ENCODE data around the gene TMEM35B. TPM values are rescaled to one million over a fixed set of nuclear protein-coding genes. Genes with fewer than 3 reads are reported as not detected.

The TMEM35B gene
- total and polyA plus RNA-seq, 7 donors, result 3.0 to 13.2 (median 5.7) TPM

- 75 to 80% (median 77%) methylated on average over 5 of the region's 5 CpGs for WGBS, 3 donors
- ATAC-seq (no peak), DNase-seq (no peak)
- peaks cover 8% of the 10 kb centered on the region for H3K4me1 ChIP-seq
- H3K27ac ChIP-seq, result peak overlapping the region; percentile 89
- peak overlapping the region; percentile 91 for H3K4me3 ChIP-seq
- peaks cover 7% of the 10 kb centered on the region for H3K9me3 ChIP-seq
- intact Hi-C loops (cut with DNase I), result loop anchor here in 1 of 2 donors (5.0 kb wide), 1 partner anchor 237 kb away; the partner anchor contains the start of gene ZMYM4
- no peaks in the 10 kb centered on the region for H3K27me3 ChIP-seq (ENCODE audit: insufficient read depth in 3 of 3, low read length in 2 of 3)
- TF ChIP-seq, protein P1, sequence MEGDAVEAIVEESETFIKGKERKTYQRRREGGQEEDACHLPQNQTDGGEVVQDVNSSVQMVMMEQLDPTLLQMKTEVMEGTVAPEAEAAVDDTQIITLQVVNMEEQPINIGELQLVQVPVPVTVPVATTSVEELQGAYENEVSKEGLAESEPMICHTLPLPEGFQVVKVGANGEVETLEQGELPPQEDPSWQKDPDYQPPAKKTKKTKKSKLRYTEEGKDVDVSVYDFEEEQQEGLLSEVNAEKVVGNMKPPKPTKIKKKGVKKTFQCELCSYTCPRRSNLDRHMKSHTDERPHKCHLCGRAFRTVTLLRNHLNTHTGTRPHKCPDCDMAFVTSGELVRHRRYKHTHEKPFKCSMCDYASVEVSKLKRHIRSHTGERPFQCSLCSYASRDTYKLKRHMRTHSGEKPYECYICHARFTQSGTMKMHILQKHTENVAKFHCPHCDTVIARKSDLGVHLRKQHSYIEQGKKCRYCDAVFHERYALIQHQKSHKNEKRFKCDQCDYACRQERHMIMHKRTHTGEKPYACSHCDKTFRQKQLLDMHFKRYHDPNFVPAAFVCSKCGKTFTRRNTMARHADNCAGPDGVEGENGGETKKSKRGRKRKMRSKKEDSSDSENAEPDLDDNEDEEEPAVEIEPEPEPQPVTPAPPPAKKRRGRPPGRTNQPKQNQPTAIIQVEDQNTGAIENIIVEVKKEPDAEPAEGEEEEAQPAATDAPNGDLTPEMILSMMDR (IDR thresholded peaks at IDR 0.05), result no peak
- H3K36me3 ChIP-seq (ENCODE audit: insufficient read depth in 1 of 2, low read depth in 1 of 2), result peaks cover 2 to 19% of the 10 kb centered on the region in 2 donors
Measured at GRCh38 chr1:35030338-35030737, 45.2 kb upstream of the TMEM35B start.

DNA sequence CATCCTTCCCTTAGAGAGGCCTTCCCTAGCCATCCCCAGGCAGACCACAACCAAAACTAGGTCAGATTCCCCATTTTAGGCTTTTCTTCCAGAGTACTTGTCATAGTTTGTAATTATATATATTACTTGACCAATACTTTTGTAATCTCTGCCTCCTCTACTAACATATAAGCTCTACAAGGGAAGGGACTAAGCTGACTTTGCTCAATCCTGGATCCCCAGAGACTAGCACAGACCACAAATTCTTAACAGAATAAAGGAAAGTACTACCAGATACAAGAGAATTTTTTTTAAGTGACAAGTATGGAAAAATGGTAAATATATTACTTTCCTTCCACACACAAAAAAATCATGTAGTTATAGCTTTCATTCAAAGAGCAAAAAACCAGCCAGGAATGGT lies 44.6 kb upstream of the TMEM35B start:
- H3K36me3 ChIP-seq (ENCODE audit: insufficient read depth in 1 of 2, low read depth in 1 of 2), result peaks cover 2 to 21% of the 10 kb centered on the region in 2 donors
- H3K4me3 ChIP-seq, result peak overlapping the region; percentile 91
- peaks cover 8% of the 10 kb centered on the region for H3K4me1 ChIP-seq
- intact Hi-C loops (cut with DNase I), result loop anchor here in 1 of 2 donors (5.0 kb wide), 1 partner anchor 238 kb away; the partner anchor contains the start of gene ZMYM4
- ATAC-seq (no peak), DNase-seq (no peak)
- H3K9me3 ChIP-seq, result peaks cover 7% of the 10 kb centered on the region
- no peaks in the 10 kb centered on the region for H3K27me3 ChIP-seq (ENCODE audit: insufficient read depth in 3 of 3, low read length in 2 of 3)
- TF ChIP-seq, protein P1 (IDR thresholded peaks at IDR 0.05), result no peak
- no peak overlapping the region for H3K27ac ChIP-seq

GRCh38 chr1:35016406-35016805 lies 31.3 kb upstream of the TMEM35B start:
- DNase-seq (no peak), ATAC-seq (no peak)
- no peaks in the 10 kb centered on the region for H3K4me1 ChIP-seq
- intact Hi-C loops (cut with DNase I), result no loop called here
- H3K27ac ChIP-seq, result no peak overlapping the region
- H3K36me3 ChIP-seq (ENCODE audit: insufficient read depth in 1 of 2, low read depth in 1 of 2), result peaks cover 2 to 77% of the 10 kb centered on the region in 2 donors
- no peaks in the 10 kb centered on the region for H3K9me3 ChIP-seq
- TF ChIP-seq, protein P1 (IDR thresholded peaks at IDR 0.05), result no peak
- no peak overlapping the region for H3K4me3 ChIP-seq
- H3K27me3 ChIP-seq (ENCODE audit: insufficient read depth in 3 of 3, low read length in 2 of 3), result no peaks in the 10 kb centered on the region

- peaks cover under 1 to 90% of the 10 kb centered on the region in 2 donors for H3K36me3 ChIP-seq (ENCODE audit: insufficient read depth in 1 of 2, low read depth in 1 of 2)
- H3K4me1 ChIP-seq, result no peaks in the 10 kb centered on the region
- ATAC-seq (no peak), DNase-seq (no peak)
- intact Hi-C loops (cut with DNase I), result no loop called here
- H3K27me3 ChIP-seq (ENCODE audit: insufficient read depth in 3 of 3, low read length in 2 of 3), result no peaks in the 10 kb centered on the region
- 86 to 97% (median 89%) methylated on average over 2 of the region's 2 CpGs for WGBS, 3 donors
- TF ChIP-seq, protein P1 (IDR thresholded peaks at IDR 0.05), result no peak
- H3K27ac ChIP-seq, result no peak overlapping the region
- H3K4me3 ChIP-seq, result no peak overlapping the region
- no peaks in the 10 kb centered on the region for H3K9me3 ChIP-seq
Measured at GRCh38 chr1:35014486-35014885, 29.3 kb upstream of the TMEM35B start.

- Histone ChIP-seq H3K9me3 (no peaks in the 10 kb centered on the region), H3K27me3 (ENCODE audit: insufficient read depth in 3 of 3, low read length in 2 of 3) (no peaks in the 10 kb centered on the region), H3K36me3 (ENCODE audit: insufficient read depth in 1 of 2, low read depth in 1 of 2) (peaks cover 2 to 100% of the 10 kb centered on the region in 2 donors), H3K27ac (no peak overlapping the region), H3K4me3 (no peak overlapping the region), H3K4me1 (no peaks in the 10 kb centered on the region)
- intact Hi-C loops (cut with DNase I), result no loop called here
- 88 to 96% (median 91%) methylated on average over 3 of the region's 3 CpGs for WGBS, 3 donors
- DNase-seq (no peak), ATAC-seq (no peak)
- TF ChIP-seq, protein P1 (IDR thresholded peaks at IDR 0.05), result no peak
Measured at GRCh38 chr1:35005711-35006110, 20.6 kb upstream of the TMEM35B start.

Data from psoas muscle (tissue), 8 donors.